Kidney (tissue), 14 donors: Measurements from ENCODE around the gene MRTFA. TPM values are rescaled to one million over a fixed set of nuclear protein-coding genes. Genes with fewer than 3 reads are reported as not detected.

Source experiments
- DNase-seq, 5 donors: peaks; one replicate each; pipeline ENCODE4 v3.0.0-alpha.2; 2013 to 2020
- FAIRE-seq: peaks from 2 replicates; lab custom pipeline; 2012; peaks lifted over from hg19 to GRCh38; lab: Jason Lieb, UNC
- H3K27ac ChIP-seq, 2 donors: one replicate each; pipeline ENCODE4 v1.7.0; 2013; ENCODE audit warnings: low read depth in 2 of 2, low read length in 2 of 2, inconsistent platforms in 1 of 2
- H3K27me3 ChIP-seq: one replicate; pipeline ENCODE4 v1.7.1; 2013; ENCODE audit warnings: low read length, inconsistent platforms; ENCODE audit not compliant: control insufficient read depth, insufficient read depth
- H3K36me3 ChIP-seq, 3 donors: one replicate each; pipeline versions ENCODE4 v1.7.0 to v1.7.1; 2013; ENCODE audit warnings: low read length in 3 of 3, control low read depth in 1 of 3, inconsistent platforms in 1 of 3; ENCODE audit not compliant: insufficient read depth in 3 of 3, control insufficient read depth in 2 of 3
- H3K4me1 ChIP-seq, 3 donors: one replicate each; pipeline versions ENCODE4 v1.7.0 to v1.7.1; 2013; ENCODE audit warnings: low read length in 3 of 3, inconsistent platforms in 1 of 3, low read depth in 1 of 3; ENCODE audit not compliant: control insufficient read depth in 2 of 3, insufficient read depth in 2 of 3
- H3K4me3 ChIP-seq, 3 donors: one replicate each; pipeline versions ENCODE4 v1.7.0 to v1.8.1; 2013; ENCODE audit warnings: low read length in 3 of 3, control low read depth in 1 of 3, inconsistent platforms in 1 of 3
- H3K9ac ChIP-seq, 3 donors: one replicate each; pipeline versions ENCODE4 v1.7.0 to v1.7.1; 2013; ENCODE audit warnings: low read length in 3 of 3, control low read depth in 1 of 3, inconsistent platforms in 1 of 3
- H3K9me3 ChIP-seq, 3 donors: one replicate each; pipeline versions ENCODE4 v1.7.0 to v1.7.1; 2013; ENCODE audit warnings: low read length in 3 of 3, control low read depth in 1 of 3, inconsistent platforms in 1 of 3; ENCODE audit not compliant: control insufficient read depth in 2 of 3, insufficient read depth in 1 of 3
- CTCF ChIP-seq: IDR thresholded peaks from 3 replicates; pipeline ENCODE4 v1.5.1; 2012; ENCODE audit warnings: mild to moderate bottlenecking, moderate library complexity, borderline replicate concordance; ENCODE audit not compliant: insufficient read depth; ENCODE audit errors: extremely low read depth
- intact Hi-C: fragments of 100-400 bp; cut with DNase I; formaldehyde crosslinking; loops from one replicate; pipeline ENCODE4 v1.11.1; 2022
- polyA plus RNA-seq: library from polyadenylated mRNA; stranded (reverse); fragments of 350-450 nt; fragmentation: Illumina TruSeq; extraction: RNeasy Lipid Tissue Mini Kit (QIAGEN cat#74804); gene quantifications from one replicate; pipeline ENCODE4 v1.2.3, GENCODE V29; 2014; ENCODE audit warnings: low read depth, low replicate concordance; ENCODE audit not compliant: insufficient read depth
- total RNA-seq: library from RNA; stranded (reverse); fragmentation: NEBNext Ultra II Directional; extraction: Animal tissue kit (Norgen Biotek cat#: 25700); gene quantifications from one replicate; pipeline ENCODE4 v1.2.1, GENCODE V29; 2021
- donor health status: control.
- donor health status: control.
- donor health status: control.
- donor health status: control.
- donor health status: control.
- donor health status: DM: yes; HTN: yes; CAD: no.
- donor health status: Normal renal cell carcinoma (clear cell type).

The MRTFA gene
- total and polyA plus RNA-seq, 2 donors from 2014 or later: 12.5 to 59.9 TPM

GRCh38 chr22:40368016-40368415 is 268.5 kb downstream of the MRTFA start:
- H3K27ac ChIP-seq: no peak overlapping the region
- intact Hi-C loops: no loop called here
- no peak for TF ChIP-seq CTCF
- no peak for DNase-seq
- H3K4me1 ChIP-seq: no peaks in the 10 kb centered on the region
- no peaks in the 10 kb centered on the region for H3K27me3 ChIP-seq
- no peaks in the 10 kb centered on the region for H3K9me3 ChIP-seq
- H3K9ac ChIP-seq: no peak overlapping the region
- H3K4me3 ChIP-seq: no peak overlapping the region
- H3K36me3 ChIP-seq: peaks cover 3 to 32% (median 27%) of the 10 kb centered on the region in 3 donors
- no peak for FAIRE-seq

GRCh38 chr22:40367342-40367741 is 269.2 kb downstream of the MRTFA start:
- Histone ChIP-seq H3K9ac (no peak overlapping the region), H3K4me1 (no peaks in the 10 kb centered on the region), H3K27me3 (no peaks in the 10 kb centered on the region), H3K4me3 (no peak overlapping the region), H3K27ac (no peak overlapping the region), H3K9me3 (no peaks in the 10 kb centered on the region), H3K36me3 (peaks cover 3 to 39% (median 34%) of the 10 kb centered on the region in 3 donors)
- no peak for TF ChIP-seq CTCF
- intact Hi-C loops: no loop called here
- DNase-seq (no peak), FAIRE-seq (no peak)

GRCh38 chr22:40366068-40366467 is 270.5 kb downstream of the MRTFA start:
- TF ChIP-seq CTCF: no peak
- H3K4me3 ChIP-seq: no peak overlapping the region
- H3K36me3 ChIP-seq: peaks cover 9 to 51% (median 46%) of the 10 kb centered on the region in 3 donors
- no peaks in the 10 kb centered on the region for H3K27me3 ChIP-seq
- DNase-seq (no peak), FAIRE-seq (no peak)
- H3K4me1 ChIP-seq: no peaks in the 10 kb centered on the region
- H3K9ac ChIP-seq: no peak overlapping the region
- H3K9me3 ChIP-seq: no peaks in the 10 kb centered on the region
- no peak overlapping the region for H3K27ac ChIP-seq
- intact Hi-C loops: no loop called here

GRCh38 chr22:40364431-40364830 is 272.1 kb downstream of the MRTFA start:
- Histone ChIP-seq H3K36me3 (peaks cover 15 to 67% (median 51%) of the 10 kb centered on the region in 3 donors), H3K4me3 (no peak overlapping the region), H3K9me3 (no peaks in the 10 kb centered on the region), H3K27ac (no peak overlapping the region), H3K27me3 (no peaks in the 10 kb centered on the region), H3K4me1 (no peaks in the 10 kb centered on the region), H3K9ac (no peak overlapping the region)
- FAIRE-seq (no peak), DNase-seq (no peak)
- intact Hi-C loops: no loop called here
- TF ChIP-seq CTCF: no peak
